Nephron progenitor cell (in vitro differentiated cells): ENCODE data around the gene SEC14L2.

Experiments
- DNase-seq: peaks from one replicate; pipeline ENCODE4 v3.0.0; 2021
- H3K27ac Mint-ChIP-seq: 2 replicates; pipeline ENCODE4 v1.8.0; 2021; ENCODE audit warnings: mild to moderate bottlenecking, moderate library complexity, mixed read lengths
- H3K27me3 Mint-ChIP-seq: 2 replicates; pipeline ENCODE4 v1.8.0; 2021; ENCODE audit warnings: mild to moderate bottlenecking, low read depth, mixed read lengths; ENCODE audit not compliant: poor library complexity
- H3K36me3 Mint-ChIP-seq: 2 replicates; pipeline ENCODE4 v1.8.0; 2021; ENCODE audit warnings: low read depth, mixed read lengths
- H3K4me1 Mint-ChIP-seq: 2 replicates; pipeline ENCODE4 v1.8.0; 2021; ENCODE audit warnings: mixed read lengths
- H3K4me3 Mint-ChIP-seq: 2 replicates; pipeline ENCODE4 v1.8.0; 2021; ENCODE audit warnings: mild to moderate bottlenecking, moderate library complexity, mixed read lengths
- H3K9me3 Mint-ChIP-seq: 2 replicates; pipeline ENCODE4 v1.8.0; 2021; ENCODE audit warnings: mild to moderate bottlenecking, moderate library complexity, mixed read lengths
- TF ChIP-seq, protein P1 (sequence below): fragments of 200-600 bp; sonication (generic); IDR thresholded peaks from 2 replicates; pipeline ENCODE4 v1.5.0; 2021; ENCODE audit warnings: antibody characterized with exemption

SEC14L2 gene

GRCh38 chr22:30382340-30382739, 14.5 kb upstream of the SEC14L2 start:
- DNase-seq: no peak
- TF ChIP-seq, protein P1, sequence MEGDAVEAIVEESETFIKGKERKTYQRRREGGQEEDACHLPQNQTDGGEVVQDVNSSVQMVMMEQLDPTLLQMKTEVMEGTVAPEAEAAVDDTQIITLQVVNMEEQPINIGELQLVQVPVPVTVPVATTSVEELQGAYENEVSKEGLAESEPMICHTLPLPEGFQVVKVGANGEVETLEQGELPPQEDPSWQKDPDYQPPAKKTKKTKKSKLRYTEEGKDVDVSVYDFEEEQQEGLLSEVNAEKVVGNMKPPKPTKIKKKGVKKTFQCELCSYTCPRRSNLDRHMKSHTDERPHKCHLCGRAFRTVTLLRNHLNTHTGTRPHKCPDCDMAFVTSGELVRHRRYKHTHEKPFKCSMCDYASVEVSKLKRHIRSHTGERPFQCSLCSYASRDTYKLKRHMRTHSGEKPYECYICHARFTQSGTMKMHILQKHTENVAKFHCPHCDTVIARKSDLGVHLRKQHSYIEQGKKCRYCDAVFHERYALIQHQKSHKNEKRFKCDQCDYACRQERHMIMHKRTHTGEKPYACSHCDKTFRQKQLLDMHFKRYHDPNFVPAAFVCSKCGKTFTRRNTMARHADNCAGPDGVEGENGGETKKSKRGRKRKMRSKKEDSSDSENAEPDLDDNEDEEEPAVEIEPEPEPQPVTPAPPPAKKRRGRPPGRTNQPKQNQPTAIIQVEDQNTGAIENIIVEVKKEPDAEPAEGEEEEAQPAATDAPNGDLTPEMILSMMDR: no peak
- no peak overlapping the region for H3K27ac Mint-ChIP-seq
- H3K36me3 Mint-ChIP-seq: peaks cover 9% of the 10 kb centered on the region
- H3K4me3 Mint-ChIP-seq: no peak overlapping the region
- H3K4me1 Mint-ChIP-seq: peaks cover 10% of the 10 kb centered on the region
- peaks cover 1% of the 10 kb centered on the region for H3K9me3 Mint-ChIP-seq
- no peaks in the 10 kb centered on the region for H3K27me3 Mint-ChIP-seq

GRCh38 chr22:30383061-30383460, 13.8 kb upstream of the SEC14L2 start:
- TF ChIP-seq, protein P1: no peak
- Mint-ChIP-seq H3K27me3 (no peaks in the 10 kb centered on the region), H3K4me1 (peaks cover 14% of the 10 kb centered on the region)

DNA sequence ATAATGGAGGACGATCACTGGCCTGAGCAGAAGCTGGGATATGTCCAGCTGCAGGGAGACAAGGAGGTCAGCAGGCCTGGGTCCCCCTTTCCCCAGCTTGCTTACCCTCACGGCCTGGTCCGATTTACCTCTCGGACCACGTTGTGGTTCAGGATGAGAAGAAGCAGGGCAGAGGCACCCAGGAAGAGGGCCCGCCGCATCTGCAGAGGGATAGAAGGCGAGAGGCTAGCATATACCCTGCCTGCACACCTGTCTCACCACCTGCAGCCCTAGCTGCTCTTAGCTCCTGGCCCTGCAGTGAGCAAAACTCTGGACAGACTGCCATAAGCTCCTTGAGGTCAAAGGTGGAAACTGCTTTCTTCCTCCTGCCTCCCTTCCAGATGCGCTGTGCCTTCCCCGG, 10.9 kb upstream of the SEC14L2 start:
- Mint-ChIP-seq H3K9me3 (peaks cover 21% of the 10 kb centered on the region), H3K4me3 (peak overlapping the region; percentile 86), H3K27ac (no peak overlapping the region), H3K36me3 (no peaks in the 10 kb centered on the region), H3K27me3 (no peaks in the 10 kb centered on the region), H3K4me1 (peaks cover 14% of the 10 kb centered on the region)
- TF ChIP-seq, protein P1: no peak
- no peak for DNase-seq

More at GRCh38 chr22:30383061-30383460, 13.8 kb upstream of the SEC14L2 start:
- peaks cover 5% of the 10 kb centered on the region for H3K36me3 Mint-ChIP-seq
- no peak overlapping the region for H3K4me3 Mint-ChIP-seq
- peak overlapping the region; percentile 66 for H3K27ac Mint-ChIP-seq
- no peak for DNase-seq
- H3K9me3 Mint-ChIP-seq: peaks cover 5% of the 10 kb centered on the region

GRCh38 chr22:30386608-30386959, 10.2 kb upstream of the SEC14L2 start:
- peak overlapping the region; percentile 86 for H3K4me3 Mint-ChIP-seq
- peak overlapping the region; percentile 45 for H3K27ac Mint-ChIP-seq
- H3K4me1 Mint-ChIP-seq: peaks cover 20% of the 10 kb centered on the region
- H3K9me3 Mint-ChIP-seq: peaks cover 26% of the 10 kb centered on the region
- TF ChIP-seq, protein P1: no peak
- H3K36me3 Mint-ChIP-seq: no peaks in the 10 kb centered on the region
- DNase-seq: no peak
- H3K27me3 Mint-ChIP-seq: no peaks in the 10 kb centered on the region

DNA sequence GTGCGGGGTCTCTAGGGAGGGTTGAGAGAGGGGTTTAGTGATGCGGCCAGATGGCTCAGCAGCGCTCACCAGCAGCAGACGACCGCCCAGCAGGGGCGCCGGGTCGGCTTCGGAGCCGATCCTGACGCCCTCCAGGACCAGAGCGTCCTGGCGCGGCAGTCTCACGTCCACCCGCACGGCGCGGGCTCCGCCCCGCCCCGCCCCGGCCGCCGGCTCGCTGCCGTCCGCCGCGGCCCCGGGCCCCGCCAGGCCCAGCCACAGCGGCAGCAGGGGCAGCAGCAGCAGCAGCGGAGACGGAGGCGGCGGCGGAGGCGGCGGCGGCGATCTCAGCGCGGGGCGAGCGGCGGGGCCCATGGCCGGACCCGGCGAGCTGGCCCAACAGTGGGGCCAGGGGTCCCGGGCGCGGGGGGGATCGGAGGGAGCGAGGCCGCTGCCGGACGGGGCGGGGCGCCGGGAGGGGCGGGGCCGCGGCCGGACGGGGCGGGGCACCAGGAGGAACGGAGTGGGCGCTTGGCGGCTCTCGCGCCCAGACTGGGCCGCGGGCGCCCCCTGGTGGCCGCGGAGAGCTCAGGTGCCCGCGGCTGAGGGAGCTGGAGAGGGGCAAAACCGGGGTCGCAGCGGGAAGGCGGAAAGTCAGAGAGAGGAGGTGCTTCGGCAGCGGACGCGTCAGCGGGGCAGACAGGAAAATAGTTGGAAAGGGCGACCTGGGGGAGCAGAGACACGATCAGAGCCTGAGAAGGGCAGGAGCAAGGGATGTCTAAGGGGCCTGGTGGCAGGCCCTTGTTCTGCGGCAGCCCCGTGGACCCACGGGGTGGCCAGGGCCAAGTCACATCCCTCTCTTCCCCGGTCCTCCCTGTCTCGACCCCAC, 9.6 kb upstream of the SEC14L2 start, which contains the start of gene RNF215:
Gene RNF215, minus strand, starts transcription at position 452 of the 868 bp plus-strand sequence. Its CDS starts 98 bp downstream, at position 354.
- H3K27ac Mint-ChIP-seq: peak within 1 kb of the TSS; percentile 45
- no peaks in the 10 kb centered on the region for H3K36me3 Mint-ChIP-seq
- peaks cover 26% of the 10 kb centered on the region for H3K4me1 Mint-ChIP-seq
- TF ChIP-seq, protein P1: peak; percentile 74
- DNase-seq: peak; percentile 93
- peak within 1 kb of the TSS; percentile 86 for H3K4me3 Mint-ChIP-seq
- peaks cover 27% of the 10 kb centered on the region for H3K9me3 Mint-ChIP-seq
- no peaks in the 10 kb centered on the region for H3K27me3 Mint-ChIP-seq
